ENCODE measurements around the gene UGT1A6.

The UGT1A6 gene

GRCh38 chr2:233794128-233794658 lies 101.5 kb downstream of the UGT1A6 start:
- TF ChIP-seq, protein P1, sequence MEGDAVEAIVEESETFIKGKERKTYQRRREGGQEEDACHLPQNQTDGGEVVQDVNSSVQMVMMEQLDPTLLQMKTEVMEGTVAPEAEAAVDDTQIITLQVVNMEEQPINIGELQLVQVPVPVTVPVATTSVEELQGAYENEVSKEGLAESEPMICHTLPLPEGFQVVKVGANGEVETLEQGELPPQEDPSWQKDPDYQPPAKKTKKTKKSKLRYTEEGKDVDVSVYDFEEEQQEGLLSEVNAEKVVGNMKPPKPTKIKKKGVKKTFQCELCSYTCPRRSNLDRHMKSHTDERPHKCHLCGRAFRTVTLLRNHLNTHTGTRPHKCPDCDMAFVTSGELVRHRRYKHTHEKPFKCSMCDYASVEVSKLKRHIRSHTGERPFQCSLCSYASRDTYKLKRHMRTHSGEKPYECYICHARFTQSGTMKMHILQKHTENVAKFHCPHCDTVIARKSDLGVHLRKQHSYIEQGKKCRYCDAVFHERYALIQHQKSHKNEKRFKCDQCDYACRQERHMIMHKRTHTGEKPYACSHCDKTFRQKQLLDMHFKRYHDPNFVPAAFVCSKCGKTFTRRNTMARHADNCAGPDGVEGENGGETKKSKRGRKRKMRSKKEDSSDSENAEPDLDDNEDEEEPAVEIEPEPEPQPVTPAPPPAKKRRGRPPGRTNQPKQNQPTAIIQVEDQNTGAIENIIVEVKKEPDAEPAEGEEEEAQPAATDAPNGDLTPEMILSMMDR (conservative IDR thresholded peaks at IDR 0.05; ENCODE audit: low read length), result no peak
- DNase-seq (ENCODE audit: low read depth), result no peak
- no peak overlapping the region for H3K4me3 ChIP-seq (ENCODE audit: low read length)

DNA sequence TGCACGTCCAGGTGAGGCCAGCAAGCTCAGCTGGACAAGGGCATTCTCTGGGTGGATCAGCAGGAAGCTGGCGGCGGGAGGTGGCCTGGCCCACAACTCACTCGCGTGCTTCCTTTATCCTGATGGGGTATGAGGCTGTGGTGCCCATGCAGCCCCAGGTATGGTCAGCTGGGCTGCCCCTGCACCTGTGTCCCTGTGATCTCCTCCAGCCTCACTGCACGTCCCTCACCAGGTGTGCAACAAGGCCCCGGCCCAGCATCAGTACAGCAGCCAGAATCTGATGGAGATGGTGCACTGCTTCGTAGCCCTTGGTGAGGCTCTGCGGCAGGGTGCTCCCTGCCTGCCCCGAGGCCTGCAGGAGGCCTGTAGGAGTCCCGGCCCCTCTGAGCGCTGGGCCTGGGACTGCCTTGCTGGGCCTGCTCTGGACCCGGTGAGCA lies 103.1 kb downstream of the UGT1A6 start:
- TF ChIP-seq, protein P1 (conservative IDR thresholded peaks at IDR 0.05; ENCODE audit: low read length), result no peak
- H3K4me3 ChIP-seq (ENCODE audit: low read length), result no peak overlapping the region
- no peak for DNase-seq (ENCODE audit: low read depth)

DNA sequence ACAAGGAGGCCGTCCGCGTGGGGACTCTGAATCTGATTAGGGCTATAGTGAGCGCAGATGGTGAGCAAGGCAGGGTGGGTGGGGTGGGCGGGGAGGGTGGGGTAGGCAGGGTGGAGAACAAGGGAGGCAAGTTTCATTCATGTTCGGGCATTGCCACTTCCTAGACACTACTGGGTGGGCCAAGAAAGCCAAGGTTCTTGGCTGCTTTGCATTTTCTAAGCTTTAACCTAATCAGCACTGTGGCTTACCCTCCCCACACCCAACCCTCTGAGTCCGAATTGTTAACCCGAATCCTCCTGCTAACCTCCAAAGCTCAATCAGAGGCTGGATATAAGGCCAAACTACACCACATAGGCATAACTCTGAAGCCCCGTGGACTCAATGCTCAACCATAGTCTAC lies 103.6 kb downstream of the UGT1A6 start:
- TF ChIP-seq, protein P1 (conservative IDR thresholded peaks at IDR 0.05; ENCODE audit: low read length), result no peak
- no peak for DNase-seq (ENCODE audit: low read depth)
- H3K4me3 ChIP-seq (ENCODE audit: low read length), result no peak overlapping the region

DNA sequence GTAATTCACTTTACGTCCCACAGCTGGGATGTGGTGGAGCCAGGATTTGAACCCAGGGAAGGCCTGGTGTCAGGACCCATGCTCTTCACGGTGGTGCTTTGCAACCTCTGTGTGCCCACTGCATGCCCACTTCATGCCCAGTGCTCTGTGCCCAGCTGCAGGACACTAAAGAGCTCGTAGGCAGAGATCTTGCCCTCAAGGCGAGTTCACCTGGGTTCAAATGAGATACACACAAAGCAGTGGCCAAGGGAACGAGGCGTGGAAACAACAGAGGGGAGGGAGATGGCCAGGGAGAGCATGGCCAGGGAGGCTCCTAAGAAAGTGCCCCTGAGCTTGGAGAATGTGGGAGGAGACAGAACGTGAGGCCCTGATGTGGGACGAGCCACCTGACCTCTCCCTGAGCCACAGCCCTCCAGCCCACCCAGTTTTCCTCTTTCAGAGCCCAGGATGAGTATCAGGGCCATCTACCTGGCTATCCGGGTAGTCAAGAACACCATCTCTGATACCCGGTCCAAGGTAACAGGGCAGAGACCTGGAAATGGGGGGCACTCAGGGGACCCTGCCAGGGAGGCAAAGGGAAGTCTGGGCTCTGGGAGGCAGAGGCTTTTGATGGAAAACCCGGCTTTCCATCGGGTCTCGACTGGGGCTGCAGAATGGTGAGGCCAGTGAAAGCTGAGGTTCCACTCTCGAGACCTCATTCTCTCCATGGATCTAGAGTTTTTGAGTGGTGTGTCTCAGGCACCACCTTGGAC lies 105.8 kb downstream of the UGT1A6 start:
- DNase-seq (ENCODE audit: low read depth), result no peak
- no peak overlapping the region for H3K4me3 ChIP-seq (ENCODE audit: low read length)
- TF ChIP-seq, protein P1 (conservative IDR thresholded peaks at IDR 0.05; ENCODE audit: low read length), result no peak

- no peak for DNase-seq (ENCODE audit: low read depth)
- TF ChIP-seq, protein P1 (conservative IDR thresholded peaks at IDR 0.05; ENCODE audit: low read length), result no peak
Observed at GRCh38 chr2:233799087-233799665, 106.5 kb downstream of the UGT1A6 start.

GRCh38 chr2:233799716-233800115 lies 107.0 kb downstream of the UGT1A6 start:
- DNase-seq (ENCODE audit: low read depth), result no peak
- TF ChIP-seq, protein P1 (conservative IDR thresholded peaks at IDR 0.05; ENCODE audit: low read length), result no peak
- no peak overlapping the region for H3K4me3 ChIP-seq (ENCODE audit: low read length)

More at GRCh38 chr2:233799087-233799665, 106.5 kb downstream of the UGT1A6 start:
- no peak overlapping the region for H3K4me3 ChIP-seq (ENCODE audit: low read length)

GRCh38 chr2:233800208-233800607 lies 107.5 kb downstream of the UGT1A6 start:
- TF ChIP-seq, protein P1 (conservative IDR thresholded peaks at IDR 0.05; ENCODE audit: low read length), result no peak
- H3K4me3 ChIP-seq (ENCODE audit: low read length), result no peak overlapping the region
- DNase-seq (ENCODE audit: low read depth), result no peak

Measured in AG10803 (cell line).